ENCODE results near the gene ZDHHC7. TPM values are rescaled to one million over a fixed set of nuclear protein-coding genes. Genes with fewer than 3 reads are reported as not detected.
A peak's percentile ranks its signal among the peaks of the same experiment; 100 is the strongest.

The ZDHHC7 gene
- total RNA-seq, 1 donor from 2014 or later: 68.7 TPM

DNA sequence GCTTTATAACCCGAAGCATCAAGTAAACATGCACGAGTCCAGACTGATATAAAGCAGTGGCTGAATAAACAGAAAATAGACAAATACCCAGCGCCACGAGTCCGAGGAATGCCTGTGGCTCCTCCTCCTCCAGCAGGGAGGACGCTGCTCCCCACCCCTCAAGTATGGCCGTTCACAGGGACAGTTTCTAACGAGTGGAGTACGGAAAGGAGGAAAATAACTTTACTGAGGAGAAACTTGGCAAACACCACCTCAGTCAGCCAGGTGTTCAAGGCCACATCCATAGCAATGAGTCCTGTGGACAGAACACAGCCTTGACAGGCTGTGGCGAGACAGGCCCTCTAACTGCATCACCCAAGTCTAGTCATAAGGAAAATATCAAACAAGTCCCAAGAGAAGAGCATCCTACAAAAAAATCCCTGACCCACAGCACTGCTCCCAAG, 9.2 kb downstream of the ZDHHC7 start:
- H3K4me3 ChIP-seq (ENCODE audit: low read depth, low read length): no peak overlapping the region
- no peak for FAIRE-seq

DNA sequence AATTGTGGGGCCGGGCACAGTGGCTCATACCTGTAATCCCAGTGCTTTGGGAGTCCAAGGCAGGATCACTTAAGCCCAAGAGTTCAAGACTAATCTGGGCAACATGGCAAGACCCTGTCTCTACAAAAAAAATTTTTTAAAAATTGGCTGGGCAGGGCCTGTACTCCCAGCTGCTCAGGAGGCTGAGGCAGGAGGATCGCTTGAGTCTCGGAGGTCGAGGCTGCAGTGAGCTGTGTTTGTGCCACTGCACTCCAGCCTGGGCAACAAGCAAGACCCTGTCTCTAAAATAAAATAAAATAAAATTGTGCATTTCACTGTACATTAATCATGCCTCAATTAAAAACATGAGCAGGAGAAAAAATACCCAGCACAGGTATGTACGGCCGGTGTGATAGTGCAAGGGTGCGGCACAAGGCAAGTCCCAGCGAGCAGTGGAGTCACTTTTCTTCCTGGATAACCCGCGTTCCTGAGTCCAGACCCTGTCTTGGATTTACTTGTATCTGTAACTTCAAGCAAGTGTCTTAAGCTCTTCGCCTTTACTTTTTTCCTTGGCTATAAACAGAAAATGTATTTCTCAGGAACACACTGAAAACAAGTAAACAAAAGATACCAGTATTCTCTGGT, 11.4 kb downstream of the ZDHHC7 start:
- DNase-seq (ENCODE audit: low read depth) (peak; percentile 88), FAIRE-seq (no peak)
- Histone ChIP-seq H3K4me3 (ENCODE audit: low read depth, low read length) (no peak overlapping the region), H3K27me3 (ENCODE audit: control insufficient read depth, insufficient read depth, low read length) (no peaks in the 10 kb centered on the region), H3K36me3 (ENCODE audit: control insufficient read depth, insufficient read depth, low read length) (peaks cover 8% of the 10 kb centered on the region)
- TF ChIP-seq, protein P1, sequence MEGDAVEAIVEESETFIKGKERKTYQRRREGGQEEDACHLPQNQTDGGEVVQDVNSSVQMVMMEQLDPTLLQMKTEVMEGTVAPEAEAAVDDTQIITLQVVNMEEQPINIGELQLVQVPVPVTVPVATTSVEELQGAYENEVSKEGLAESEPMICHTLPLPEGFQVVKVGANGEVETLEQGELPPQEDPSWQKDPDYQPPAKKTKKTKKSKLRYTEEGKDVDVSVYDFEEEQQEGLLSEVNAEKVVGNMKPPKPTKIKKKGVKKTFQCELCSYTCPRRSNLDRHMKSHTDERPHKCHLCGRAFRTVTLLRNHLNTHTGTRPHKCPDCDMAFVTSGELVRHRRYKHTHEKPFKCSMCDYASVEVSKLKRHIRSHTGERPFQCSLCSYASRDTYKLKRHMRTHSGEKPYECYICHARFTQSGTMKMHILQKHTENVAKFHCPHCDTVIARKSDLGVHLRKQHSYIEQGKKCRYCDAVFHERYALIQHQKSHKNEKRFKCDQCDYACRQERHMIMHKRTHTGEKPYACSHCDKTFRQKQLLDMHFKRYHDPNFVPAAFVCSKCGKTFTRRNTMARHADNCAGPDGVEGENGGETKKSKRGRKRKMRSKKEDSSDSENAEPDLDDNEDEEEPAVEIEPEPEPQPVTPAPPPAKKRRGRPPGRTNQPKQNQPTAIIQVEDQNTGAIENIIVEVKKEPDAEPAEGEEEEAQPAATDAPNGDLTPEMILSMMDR (IDR thresholded peaks at IDR 0.05; ENCODE audit: insufficient read depth, low read length, severe bottlenecking): no peak

More for the DNA sequence above, 9.2 kb downstream of the ZDHHC7 start:
- DNase-seq (ENCODE audit: low read depth): peak; percentile 50
- Histone ChIP-seq H3K36me3 (ENCODE audit: control insufficient read depth, insufficient read depth, low read length) (peaks cover 4% of the 10 kb centered on the region), H3K27me3 (ENCODE audit: control insufficient read depth, insufficient read depth, low read length) (no peaks in the 10 kb centered on the region)
- TF ChIP-seq, protein P1 (IDR thresholded peaks at IDR 0.05; ENCODE audit: insufficient read depth, low read length, severe bottlenecking): no peak

DNA sequence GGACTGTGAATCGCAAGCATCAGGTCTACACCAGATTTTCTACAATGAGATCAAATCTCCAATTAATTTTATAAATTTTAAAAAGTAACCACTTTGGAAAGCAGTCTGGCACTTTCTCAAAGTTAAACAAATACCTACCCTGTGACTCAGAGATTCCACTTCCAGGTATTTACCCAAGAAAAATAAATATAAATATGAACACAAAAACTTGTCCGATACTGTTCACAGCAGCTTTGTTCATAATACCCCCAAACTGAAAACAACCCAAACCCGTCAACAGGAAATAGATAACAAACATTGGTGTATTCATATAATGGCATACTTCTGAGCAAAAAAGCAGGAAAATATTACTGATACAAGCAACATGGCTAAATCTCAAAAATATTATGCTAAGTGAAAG, 12.1 kb downstream of the ZDHHC7 start:
- FAIRE-seq (no peak), DNase-seq (ENCODE audit: low read depth) (peak; percentile 74)
- peaks cover 7% of the 10 kb centered on the region for H3K36me3 ChIP-seq (ENCODE audit: control insufficient read depth, insufficient read depth, low read length)
- no peak overlapping the region for H3K4me3 ChIP-seq (ENCODE audit: low read depth, low read length)
- no peaks in the 10 kb centered on the region for H3K27me3 ChIP-seq (ENCODE audit: control insufficient read depth, insufficient read depth, low read length)
- TF ChIP-seq, protein P1 (IDR thresholded peaks at IDR 0.05; ENCODE audit: insufficient read depth, low read length, severe bottlenecking): no peak

DNA sequence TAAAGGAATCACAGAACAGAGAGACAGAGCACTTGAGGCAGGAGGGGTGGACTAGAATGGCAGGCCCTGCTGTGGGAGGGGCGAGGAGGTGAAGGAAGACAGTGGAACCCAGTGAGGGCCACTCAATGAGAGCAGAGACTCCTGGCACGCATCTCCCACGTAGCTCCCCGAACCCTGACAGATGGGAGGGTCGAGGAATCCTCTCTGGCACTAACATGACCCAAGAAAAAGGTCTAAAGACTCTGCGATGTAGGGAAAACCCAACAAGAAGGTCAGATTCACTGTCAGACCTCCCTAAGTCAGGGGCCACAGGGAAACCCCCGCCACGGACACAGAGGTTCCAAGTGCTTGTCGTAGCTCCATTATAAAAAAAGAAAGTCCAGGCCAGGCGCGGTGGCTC, 15.0 kb downstream of the ZDHHC7 start:
- TF ChIP-seq, protein P1 (IDR thresholded peaks at IDR 0.05; ENCODE audit: insufficient read depth, low read length, severe bottlenecking): no peak
- Histone ChIP-seq H3K27me3 (ENCODE audit: control insufficient read depth, insufficient read depth, low read length) (no peaks in the 10 kb centered on the region), H3K36me3 (ENCODE audit: control insufficient read depth, insufficient read depth, low read length) (peaks cover 9% of the 10 kb centered on the region), H3K4me3 (ENCODE audit: low read depth, low read length) (no peak overlapping the region)
- FAIRE-seq (no peak), DNase-seq (ENCODE audit: low read depth) (no peak)

DNA sequence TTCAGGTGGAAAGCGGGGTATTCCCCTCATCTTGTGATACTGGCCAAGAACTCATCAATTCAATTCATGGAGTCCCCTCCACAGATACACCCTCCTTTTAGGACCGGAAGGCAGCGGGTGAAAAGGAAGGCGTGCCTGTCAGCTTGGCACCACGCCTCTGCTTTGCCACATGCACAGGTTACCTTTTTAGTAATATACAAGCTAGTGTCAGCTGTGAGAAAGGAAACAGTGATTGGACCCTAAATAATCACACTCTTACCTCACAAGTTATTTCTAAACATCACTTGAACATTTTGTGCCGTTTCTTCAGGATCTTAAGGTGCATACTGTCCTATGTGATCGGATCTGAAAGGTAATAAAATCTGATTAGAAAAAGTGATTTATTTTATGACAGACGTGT, 15.7 kb downstream of the ZDHHC7 start:
- FAIRE-seq (no peak), DNase-seq (ENCODE audit: low read depth) (peak; percentile 58)
- TF ChIP-seq, protein P1 (IDR thresholded peaks at IDR 0.05; ENCODE audit: insufficient read depth, low read length, severe bottlenecking): no peak
- Histone ChIP-seq H3K4me3 (ENCODE audit: low read depth, low read length) (no peak overlapping the region), H3K36me3 (ENCODE audit: control insufficient read depth, insufficient read depth, low read length) (peaks cover 11% of the 10 kb centered on the region), H3K27me3 (ENCODE audit: control insufficient read depth, insufficient read depth, low read length) (no peaks in the 10 kb centered on the region)

DNA sequence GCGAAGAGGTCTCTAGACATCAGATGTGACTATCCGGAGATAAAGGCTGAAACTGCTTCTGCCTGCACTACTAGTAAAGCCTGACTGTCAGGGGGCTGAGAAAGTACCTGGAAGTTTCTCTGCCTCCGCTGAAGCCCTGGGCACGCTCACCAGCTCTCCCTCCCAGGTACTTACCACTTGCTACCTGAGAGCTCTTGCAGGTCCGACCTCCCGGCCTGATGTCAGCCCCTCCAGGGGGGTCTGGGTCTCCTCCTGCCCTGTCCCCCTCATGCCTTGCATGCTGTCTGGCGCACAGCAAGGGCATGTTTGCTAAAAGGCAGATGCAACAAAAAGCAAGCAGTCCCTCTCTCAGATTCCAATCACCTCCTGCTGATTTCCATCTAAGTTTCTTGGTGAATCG, 17.4 kb downstream of the ZDHHC7 start:
- TF ChIP-seq, protein P1 (IDR thresholded peaks at IDR 0.05; ENCODE audit: insufficient read depth, low read length, severe bottlenecking): no peak
- no peak for FAIRE-seq
- Histone ChIP-seq H3K27me3 (ENCODE audit: control insufficient read depth, insufficient read depth, low read length) (no peaks in the 10 kb centered on the region), H3K36me3 (ENCODE audit: control insufficient read depth, insufficient read depth, low read length) (peaks cover 19% of the 10 kb centered on the region), H3K4me3 (ENCODE audit: low read depth, low read length) (no peak overlapping the region)
- no peak for DNase-seq (ENCODE audit: low read depth)

All from bronchial epithelial cell (primary cell).